ENCODE results near the gene HPRT1. TPM values are rescaled to one million over a fixed set of nuclear protein-coding genes. Genes with fewer than 3 reads are reported as not detected.

The HPRT1 gene
- total RNA-seq, 1 donor from 2014 or later, result 16.7 TPM

DNA sequence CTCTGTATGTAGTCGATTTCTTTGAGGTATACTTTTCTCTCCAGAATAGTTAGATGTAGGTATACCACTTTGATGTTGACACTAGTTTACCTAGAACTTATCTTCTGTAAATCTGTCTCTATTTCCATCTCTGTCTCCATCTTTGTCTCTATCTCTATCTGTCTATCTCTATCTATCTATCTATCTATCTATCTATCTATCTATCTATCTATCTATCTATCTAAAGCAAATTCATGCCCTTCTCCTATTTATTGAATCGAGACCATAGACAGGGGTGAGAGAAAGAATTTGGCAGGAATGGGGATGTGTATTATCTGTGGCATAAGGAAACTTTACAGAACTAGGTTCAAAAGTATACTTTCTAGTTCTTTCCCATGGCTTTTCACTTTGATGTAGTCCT is 21.4 kb downstream of the HPRT1 start:
- H3K4me3 Mint-ChIP-seq (ENCODE audit: low read depth), result no peak overlapping the region
- H3K9me3 Mint-ChIP-seq (ENCODE audit: low read depth), result peaks cover 14% of the 10 kb centered on the region
- TF ChIP-seq, protein P1, sequence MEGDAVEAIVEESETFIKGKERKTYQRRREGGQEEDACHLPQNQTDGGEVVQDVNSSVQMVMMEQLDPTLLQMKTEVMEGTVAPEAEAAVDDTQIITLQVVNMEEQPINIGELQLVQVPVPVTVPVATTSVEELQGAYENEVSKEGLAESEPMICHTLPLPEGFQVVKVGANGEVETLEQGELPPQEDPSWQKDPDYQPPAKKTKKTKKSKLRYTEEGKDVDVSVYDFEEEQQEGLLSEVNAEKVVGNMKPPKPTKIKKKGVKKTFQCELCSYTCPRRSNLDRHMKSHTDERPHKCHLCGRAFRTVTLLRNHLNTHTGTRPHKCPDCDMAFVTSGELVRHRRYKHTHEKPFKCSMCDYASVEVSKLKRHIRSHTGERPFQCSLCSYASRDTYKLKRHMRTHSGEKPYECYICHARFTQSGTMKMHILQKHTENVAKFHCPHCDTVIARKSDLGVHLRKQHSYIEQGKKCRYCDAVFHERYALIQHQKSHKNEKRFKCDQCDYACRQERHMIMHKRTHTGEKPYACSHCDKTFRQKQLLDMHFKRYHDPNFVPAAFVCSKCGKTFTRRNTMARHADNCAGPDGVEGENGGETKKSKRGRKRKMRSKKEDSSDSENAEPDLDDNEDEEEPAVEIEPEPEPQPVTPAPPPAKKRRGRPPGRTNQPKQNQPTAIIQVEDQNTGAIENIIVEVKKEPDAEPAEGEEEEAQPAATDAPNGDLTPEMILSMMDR (IDR thresholded peaks at IDR 0.05; ENCODE audit: unreplicated experiment), result no peak
- no peaks in the 10 kb centered on the region for H3K27me3 Mint-ChIP-seq
- no peaks in the 10 kb centered on the region for H3K4me1 Mint-ChIP-seq (ENCODE audit: low read depth)
- peaks cover 4% of the 10 kb centered on the region for H3K36me3 Mint-ChIP-seq (ENCODE audit: insufficient read depth)
- DNase-seq (ENCODE audit: low spot score, unreplicated experiment), result no peak
- H3K27ac Mint-ChIP-seq, result no peak overlapping the region

DNA sequence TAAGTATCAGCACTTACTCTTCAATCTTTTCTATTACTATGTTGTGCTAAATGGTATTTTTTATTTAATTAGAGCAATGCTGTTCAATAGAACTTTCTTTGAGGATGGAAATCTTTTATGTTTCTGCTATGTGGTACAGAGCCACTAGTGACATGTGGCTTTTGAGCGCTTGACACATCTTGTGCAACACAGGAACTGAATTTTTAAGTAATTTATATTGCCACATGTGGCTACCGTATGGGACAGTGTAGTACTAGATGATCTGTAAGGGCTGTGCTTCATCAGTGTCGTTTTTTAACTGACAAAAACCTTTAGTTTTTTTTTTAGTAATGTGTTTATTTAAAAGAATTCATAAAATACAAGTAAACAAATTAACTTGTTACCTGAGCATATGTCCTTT is 22.4 kb downstream of the HPRT1 start:
- peaks cover 4% of the 10 kb centered on the region for H3K36me3 Mint-ChIP-seq (ENCODE audit: insufficient read depth)
- DNase-seq (ENCODE audit: low spot score, unreplicated experiment), result no peak
- H3K4me3 Mint-ChIP-seq (ENCODE audit: low read depth), result no peak overlapping the region
- no peaks in the 10 kb centered on the region for H3K27me3 Mint-ChIP-seq
- peaks cover 14% of the 10 kb centered on the region for H3K9me3 Mint-ChIP-seq (ENCODE audit: low read depth)
- TF ChIP-seq, protein P1 (IDR thresholded peaks at IDR 0.05; ENCODE audit: unreplicated experiment), result no peak
- H3K27ac Mint-ChIP-seq, result no peak overlapping the region
- peaks cover 2% of the 10 kb centered on the region for H3K4me1 Mint-ChIP-seq (ENCODE audit: low read depth)

DNA sequence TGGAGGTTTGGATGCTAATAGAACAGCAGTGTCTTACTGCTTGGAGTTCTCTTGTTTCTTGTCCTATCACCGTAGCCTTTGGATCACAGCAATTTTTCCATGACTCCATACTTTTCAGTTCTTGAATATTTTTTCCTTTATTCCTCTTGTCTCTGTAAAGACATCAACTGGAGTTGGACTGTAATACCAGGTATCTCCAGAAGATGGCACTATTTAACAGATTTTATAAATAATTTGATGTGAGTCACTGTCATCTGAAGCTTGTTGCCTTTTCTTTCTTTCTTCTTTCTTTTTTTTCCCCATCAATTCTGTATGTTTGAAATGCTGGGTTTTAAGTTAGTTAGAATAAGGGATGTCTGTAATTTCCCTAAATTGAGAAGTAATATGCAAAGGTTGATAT is 24.1 kb downstream of the HPRT1 start:
- TF ChIP-seq, protein P1 (IDR thresholded peaks at IDR 0.05; ENCODE audit: unreplicated experiment), result peak; percentile 63
- H3K4me3 Mint-ChIP-seq (ENCODE audit: low read depth), result no peak overlapping the region
- H3K4me1 Mint-ChIP-seq (ENCODE audit: low read depth), result peaks cover 2% of the 10 kb centered on the region
- DNase-seq (ENCODE audit: low spot score, unreplicated experiment), result no peak
- H3K27ac Mint-ChIP-seq, result no peak overlapping the region
- H3K9me3 Mint-ChIP-seq (ENCODE audit: low read depth), result peaks cover 14% of the 10 kb centered on the region
- no peaks in the 10 kb centered on the region for H3K27me3 Mint-ChIP-seq
- peaks cover 4% of the 10 kb centered on the region for H3K36me3 Mint-ChIP-seq (ENCODE audit: insufficient read depth)

DNA sequence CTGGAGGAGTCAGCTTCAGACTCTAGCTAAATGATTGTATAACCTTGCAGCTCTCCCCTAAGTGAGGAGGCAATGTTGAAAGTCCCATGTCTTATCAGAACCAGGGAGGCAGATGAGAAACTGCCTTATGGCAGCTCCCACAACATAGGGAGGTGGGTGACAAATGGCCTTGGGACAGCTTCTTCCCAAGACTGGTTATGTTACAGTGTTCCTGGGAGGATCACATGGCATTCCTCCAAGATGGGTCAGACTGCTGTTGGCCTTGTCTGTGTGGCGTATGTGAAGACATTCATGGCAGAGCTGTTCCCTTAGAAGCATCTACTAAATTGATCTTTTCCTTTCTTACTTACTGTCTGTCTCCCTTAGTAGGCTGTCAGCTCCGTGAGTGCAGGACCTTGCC is 42.0 kb downstream of the HPRT1 start:
- TF ChIP-seq, protein P1 (IDR thresholded peaks at IDR 0.05; ENCODE audit: unreplicated experiment), result no peak
- Mint-ChIP-seq H3K4me3 (ENCODE audit: low read depth) (no peak overlapping the region), H3K27me3 (no peaks in the 10 kb centered on the region), H3K36me3 (ENCODE audit: insufficient read depth) (peaks cover 9% of the 10 kb centered on the region), H3K9me3 (ENCODE audit: low read depth) (peaks cover 16% of the 10 kb centered on the region), H3K27ac (no peak overlapping the region), H3K4me1 (ENCODE audit: low read depth) (no peaks in the 10 kb centered on the region)
- DNase-seq (ENCODE audit: low spot score, unreplicated experiment), result no peak

DNA sequence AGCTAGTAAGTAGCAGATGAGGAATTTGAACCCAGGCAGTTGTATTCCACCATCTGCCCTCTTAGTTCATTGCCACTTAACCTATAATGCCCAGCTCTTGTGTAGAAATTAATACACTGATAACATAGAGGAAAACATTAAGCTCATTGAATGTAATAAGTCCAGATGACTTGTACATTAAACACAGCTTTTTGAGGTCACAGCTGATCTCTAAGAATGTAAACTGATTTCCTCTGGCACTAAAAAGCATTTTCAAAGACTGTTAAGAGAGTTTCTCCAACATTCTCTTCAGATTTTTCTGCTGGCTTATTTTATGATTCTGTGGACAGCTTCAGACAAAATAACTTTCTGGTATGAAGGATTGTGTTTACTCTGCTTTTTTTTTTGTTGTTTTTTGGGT is 42.7 kb downstream of the HPRT1 start:
- Mint-ChIP-seq H3K36me3 (ENCODE audit: insufficient read depth) (peaks cover 9% of the 10 kb centered on the region), H3K27me3 (no peaks in the 10 kb centered on the region), H3K9me3 (ENCODE audit: low read depth) (peaks cover 16% of the 10 kb centered on the region), H3K27ac (no peak overlapping the region), H3K4me1 (ENCODE audit: low read depth) (no peaks in the 10 kb centered on the region), H3K4me3 (ENCODE audit: low read depth) (no peak overlapping the region)
- DNase-seq (ENCODE audit: low spot score, unreplicated experiment), result no peak
- TF ChIP-seq, protein P1 (IDR thresholded peaks at IDR 0.05; ENCODE audit: unreplicated experiment), result no peak
